ENCODE data around the gene PGC.

Gene PGC

GRCh38 chr6:41728073-41728936 is 18.9 kb downstream of the PGC start:
- DNase-seq: no peak

- DNase-seq: no peak
Observed at GRCh38 chr6:41727705-41728072, 19.5 kb downstream of the PGC start.

GRCh38 chr6:41726876-41727275 is 20.3 kb downstream of the PGC start:
- DNase-seq: no peak

GRCh38 chr6:41724586-41725501 is 22.4 kb downstream of the PGC start:
- DNase-seq: no peak

GRCh38 chr6:41724228-41724580 is 23.0 kb downstream of the PGC start:
- DNase-seq: no peak

GRCh38 chr6:41723530-41724227 is 23.5 kb downstream of the PGC start:
- peak; percentile 5 for DNase-seq

- no peak for DNase-seq
Observed at GRCh38 chr6:41722969-41723529, 24.1 kb downstream of the PGC start.

- DNase-seq: no peak
Observed at GRCh38 chr6:41721414-41721813, 25.8 kb downstream of the PGC start.

- no peak for DNase-seq
Observed at GRCh38 chr6:41720783-41721182, 26.4 kb downstream of the PGC start.

- DNase-seq: no peak
Observed at GRCh38 chr6:41720262-41720620, 27.0 kb downstream of the PGC start.

GRCh38 chr6:41719436-41720261 is 27.5 kb downstream of the PGC start:
- no peak for DNase-seq

- no peak for DNase-seq
Observed at GRCh38 chr6:41718828-41719227, 28.4 kb downstream of the PGC start.

- DNase-seq: no peak
Observed at GRCh38 chr6:41717392-41717736, 29.8 kb downstream of the PGC start.

- DNase-seq: no peak
Observed at GRCh38 chr6:41716516-41717391, 30.4 kb downstream of the PGC start.

GRCh38 chr6:41715795-41716515 is 31.2 kb downstream of the PGC start:
- no peak for DNase-seq

GRCh38 chr6:41714556-41715273 is 32.5 kb downstream of the PGC start:
- no peak for DNase-seq

- no peak for DNase-seq
Observed at GRCh38 chr6:41713650-41714291, 33.4 kb downstream of the PGC start.

- no peak for DNase-seq
Observed at GRCh38 chr6:41713159-41713649, 34.0 kb downstream of the PGC start.

- no peak for DNase-seq
Observed at GRCh38 chr6:41712651-41713103, 34.5 kb downstream of the PGC start.

Measured in hematopoietic multipotent progenitor cell treated with erythropoietin and hydrocortisone succinate and interleukin-3 and kit ligand, for 8 days (in vitro differentiated cells).